Activated T-cell treated with anti-CD3 and anti-CD28 coated beads, Interleukin-2, amount 50 U/mL, for 1 hour (primary cell): Measurements from ENCODE around the gene MAP3K6.
A peak's percentile ranks its signal among the peaks of the same experiment; 100 is the strongest.

Source experiments
- DNase-seq: peaks from one replicate; pipeline ENCODE4 v3.0.0-alpha.2; 2020

The MAP3K6 gene

GRCh38 chr1:27372808-27373690, 6.3 kb upstream of the MAP3K6 start:
- no peak for DNase-seq

- no peak for DNase-seq
Observed at GRCh38 chr1:27372022-27372807, 5.5 kb upstream of the MAP3K6 start.

GRCh38 chr1:27368869-27369582, 2.3 kb upstream of the MAP3K6 start:
- no peak for DNase-seq

- DNase-seq, result no peak
Observed at GRCh38 chr1:27367160-27367650, 444 bp upstream of the MAP3K6 start.

GRCh38 chr1:27366113-27366410, 699 bp downstream of the MAP3K6 start:
- DNase-seq, result peak; percentile 74

GRCh38 chr1:27365372-27366112, 1.2 kb downstream of the MAP3K6 start:
- DNase-seq, result peak; percentile 79

- DNase-seq, result no peak
Observed at GRCh38 chr1:27364696-27365371, 1.9 kb downstream of the MAP3K6 start.

GRCh38 chr1:27363766-27364695, 2.7 kb downstream of the MAP3K6 start:
- DNase-seq, result no peak

- no peak for DNase-seq
Observed at GRCh38 chr1:27361553-27361952, 5.2 kb downstream of the MAP3K6 start.

- DNase-seq, result no peak
Observed at GRCh38 chr1:27361044-27361402, 5.7 kb downstream of the MAP3K6 start.

- peak; percentile 65 for DNase-seq
Observed at GRCh38 chr1:27360159-27361043, 6.4 kb downstream of the MAP3K6 start.

- no peak for DNase-seq
Observed at GRCh38 chr1:27359822-27360158, 7.0 kb downstream of the MAP3K6 start.

- DNase-seq, result no peak
Observed at GRCh38 chr1:27358928-27359313, 7.8 kb downstream of the MAP3K6 start.

GRCh38 chr1:27358038-27358927, 8.5 kb downstream of the MAP3K6 start:
- no peak for DNase-seq

- DNase-seq, result peak; percentile 89
Observed at GRCh38 chr1:27357281-27358037, 9.3 kb downstream of the MAP3K6 start.

GRCh38 chr1:27356619-27357280, 10.0 kb downstream of the MAP3K6 start:
- no peak for DNase-seq

- no peak for DNase-seq
Observed at GRCh38 chr1:27356277-27356618, 10.5 kb downstream of the MAP3K6 start.

GRCh38 chr1:27355683-27356082, 11.1 kb downstream of the MAP3K6 start:
- no peak for DNase-seq
